H1 (cell line): ENCODE data around the gene CRYBB1. TPM values are rescaled to one million over a fixed set of nuclear protein-coding genes. Genes with fewer than 3 reads are reported as not detected.

Experiments used
- CTCF ChIA-PET: fragments of 300-600 bp; sonication (Branson Sonifier 250); formaldehyde crosslinking; loops from one replicate; lab custom pipeline; 2021; ENCODE audit not compliant: partially characterized antibody; lab: Charles Lee
- POLR2A ChIA-PET: fragments of 300-600 bp; sonication (Branson Sonifier 250); formaldehyde crosslinking; loops from one replicate; lab custom pipeline; 2021; ENCODE audit warnings: inconsistent platforms; ENCODE audit not compliant: partially characterized antibody; lab: Charles Lee
- DNase-seq, 2 experiments: peaks; one replicate each; pipeline versions ENCODE4 v3.0.0 to v3.0.0-alpha.2; 2010 to 2022; ENCODE audit warnings: low spot score in 2 of 2, low read depth in 1 of 2, mixed read lengths in 1 of 2
- FAIRE-seq: peaks from 2 replicates; lab custom pipeline; 2011; peaks lifted over from hg19 to GRCh38; lab: Jason Lieb, UNC
- H2AFZ ChIP-seq: 2 replicates; pipeline ENCODE4 v1.8.1; 2012; ENCODE audit warnings: low read length, inconsistent platforms
- H2AK5ac ChIP-seq: 2 replicates; pipeline ENCODE4 v1.6.1; 2013; ENCODE audit warnings: low read depth, low read length
- H2BK120ac ChIP-seq: replicated peaks from 2 replicates; pipeline ENCODE3; 2013; ENCODE audit warnings: low read depth, low read length, inconsistent platforms
- H2BK12ac ChIP-seq: 2 replicates; pipeline ENCODE4 v1.6.1; 2013; ENCODE audit warnings: low read depth, low read length
- H2BK15ac ChIP-seq: 2 replicates; pipeline ENCODE4 v1.6.1; 2013; ENCODE audit warnings: low read length
- H2BK20ac ChIP-seq: 2 replicates; pipeline ENCODE4 v1.6.1; 2013; ENCODE audit warnings: low read length
- H2BK5ac ChIP-seq: 2 replicates; pipeline ENCODE4 v1.6.1; 2013; ENCODE audit warnings: low read depth, low read length
- H3K14ac ChIP-seq: 2 replicates; pipeline ENCODE4 v1.6.1; 2013; ENCODE audit warnings: inconsistent platforms; ENCODE audit not compliant: insufficient read length
- H3K18ac ChIP-seq: 2 replicates; pipeline ENCODE4 v1.6.1; 2013; ENCODE audit warnings: low read length; ENCODE audit errors: extremely low read depth
- H3K23ac ChIP-seq: 2 replicates; pipeline ENCODE4 v1.6.1; 2013; ENCODE audit warnings: inconsistent platforms; ENCODE audit not compliant: insufficient read length
- H3K23me2 ChIP-seq: 2 replicates; pipeline ENCODE4 v1.6.1; 2013; ENCODE audit warnings: low read depth, low read length
- H3K27ac ChIP-seq: 2 replicates; pipeline ENCODE4 v1.6.1; 2011; ENCODE audit warnings: low read depth, low read length, inconsistent platforms
- H3K27me3 ChIP-seq, 4 experiments: replicated peaks in 1 of 4; 1 replicate in 1 of 4; 2 replicates in 3 of 4; pipeline versions ENCODE4 v1.6.1 to v1.8.1; 2011 to 2013; ENCODE audit warnings: low read length in 3 of 4, mild to moderate bottlenecking in 3 of 4, inconsistent platforms in 2 of 4, mixed read lengths in 2 of 4, moderate library complexity in 1 of 4; ENCODE audit not compliant: control insufficient read depth in 3 of 4, insufficient read depth in 3 of 4; ENCODE audit errors: extremely low read depth in 1 of 4
- H3K36me3 ChIP-seq, 4 experiments: 2 replicates each; pipeline versions ENCODE4 v1.6.1 to v1.8.1; 2011 to 2013; ENCODE audit warnings: mild to moderate bottlenecking in 4 of 4, low read length in 3 of 4, moderate library complexity in 2 of 4, control low read depth in 1 of 4, inconsistent platforms in 1 of 4; ENCODE audit not compliant: insufficient read depth in 4 of 4, control insufficient read depth in 2 of 4
- H3K4ac ChIP-seq: replicated peaks from 2 replicates; pipeline ENCODE3; 2013; ENCODE audit warnings: low read length, low read depth, mixed read lengths, inconsistent platforms; ENCODE audit not compliant: insufficient read length
- H3K4me1 ChIP-seq, 4 experiments: replicated peaks in 1 of 4; 1 replicate in 1 of 4; 2 replicates in 3 of 4; pipeline versions ENCODE4 v1.6.1 to v1.8.1; 2011 to 2013; ENCODE audit warnings: low read length in 3 of 4, inconsistent platforms in 2 of 4, mixed read lengths in 1 of 4; ENCODE audit not compliant: insufficient read depth in 4 of 4, control insufficient read depth in 3 of 4
- H3K4me2 ChIP-seq, 2 experiments: 2 replicates each; pipeline versions ENCODE4 v1.6.1 to v1.8.1; 2011 to 2013; ENCODE audit warnings: low read depth in 2 of 2, low read length in 2 of 2, control low read depth in 1 of 2, inconsistent platforms in 1 of 2, mild to moderate bottlenecking in 1 of 2; ENCODE audit not compliant: insufficient read depth in 1 of 2
- H3K4me3 ChIP-seq, 4 experiments: fragments of 200-600, 300-600 bp in 1 of 4; sonication (generic), shearing (Covaris generic), sonication (Bioruptor Twin) in 1 of 4; 2 replicates each; pipeline versions ENCODE4 v1.5.1 to v1.8.1; 2011 to 2016; ENCODE audit warnings: low read length in 4 of 4, low read depth in 3 of 4, control low read depth in 2 of 4, inconsistent platforms in 2 of 4, mild to moderate bottlenecking in 2 of 4, mixed read lengths in 1 of 4, moderate library complexity in 1 of 4; ENCODE audit not compliant: insufficient read depth in 2 of 4; ENCODE audit errors: extremely low read depth in 1 of 4
- H3K56ac ChIP-seq: replicated peaks from 2 replicates; pipeline ENCODE3; 2013; ENCODE audit warnings: low read depth, mild to moderate bottlenecking, mixed read lengths, low read length, inconsistent platforms; ENCODE audit not compliant: insufficient read length
- H3K79me1 ChIP-seq: 2 replicates; pipeline ENCODE4 v1.6.1; 2013; ENCODE audit warnings: low read depth, low read length, control low read depth
- H3K79me2 ChIP-seq, 2 experiments: 2 replicates each; pipeline versions ENCODE4 v1.6.1 to v1.8.1; 2012 to 2013; ENCODE audit warnings: low read length in 2 of 2, mild to moderate bottlenecking in 2 of 2, inconsistent platforms in 1 of 2; ENCODE audit not compliant: insufficient read depth in 2 of 2, control insufficient read depth in 1 of 2
- H3K9ac ChIP-seq, 4 experiments: replicated peaks in 1 of 4; 1 replicate in 1 of 4; 2 replicates in 3 of 4; pipeline versions ENCODE4 v1.6.1 to v1.8.1; 2011 to 2013; ENCODE audit warnings: low read depth in 3 of 4, low read length in 3 of 4, control low read depth in 2 of 4, mild to moderate bottlenecking in 2 of 4, moderate library complexity in 2 of 4, inconsistent platforms in 1 of 4; ENCODE audit errors: extremely low read depth in 1 of 4
- H3K9me3 ChIP-seq, 2 experiments: 2 replicates each; pipeline versions ENCODE4 v1.6.1 to v1.8.1; 2012 to 2013; ENCODE audit warnings: mild to moderate bottlenecking in 2 of 2, moderate library complexity in 2 of 2, control low read depth in 1 of 2, inconsistent platforms in 1 of 2, low read depth in 1 of 2, low read length in 1 of 2, mixed read lengths in 1 of 2; ENCODE audit not compliant: insufficient read depth in 2 of 2
- H4K20me1 ChIP-seq, 2 experiments: replicated peaks in 1 of 2; 2 replicates each; pipeline versions ENCODE3 to v1.8.1; 2011 to 2013; ENCODE audit warnings: inconsistent platforms in 2 of 2, low read length in 2 of 2, mild to moderate bottlenecking in 1 of 2; ENCODE audit not compliant: insufficient read depth in 2 of 2, control insufficient read depth in 1 of 2
- H4K5ac ChIP-seq: 2 replicates; pipeline ENCODE4 v1.6.1; 2013; ENCODE audit warnings: low read length, low read depth, mixed read lengths, inconsistent platforms; ENCODE audit not compliant: insufficient read length
- H4K8ac ChIP-seq: 2 replicates; pipeline ENCODE4 v1.8.0; 2013; ENCODE audit warnings: mild to moderate bottlenecking, moderate library complexity, low read length, inconsistent platforms; ENCODE audit not compliant: insufficient read depth; ENCODE audit errors: extremely low read depth
- H4K91ac ChIP-seq: replicated peaks from 2 replicates; pipeline ENCODE3; 2013; ENCODE audit warnings: low read length, mixed read lengths, inconsistent platforms; ENCODE audit not compliant: insufficient read length
- EZH2 ChIP-seq: fragments of 200-600 bp; sonication (generic); IDR thresholded peaks from 2 replicates; pipeline ENCODE4 v1.7.1; 2012; ENCODE audit warnings: low read depth, mild to moderate bottlenecking, moderate library complexity, low read length, inconsistent platforms; ENCODE audit not compliant: severe bottlenecking
- HDAC2 ChIP-seq, 2 experiments: fragments of 300-600 bp in 1 of 2; sonication (generic) in 1 of 2; IDR thresholded peaks; 2 replicates each; pipeline ENCODE4 v1.6.1; 2011 to 2012; ENCODE audit warnings: low read depth in 2 of 2, low read length in 2 of 2, mild to moderate bottlenecking in 2 of 2, moderate library complexity in 2 of 2, borderline replicate concordance in 1 of 2, inconsistent platforms in 1 of 2
- KDM1A ChIP-seq: fragments of 200-600, 300-600 bp; sonication (generic); IDR thresholded peaks from 2 replicates; pipeline ENCODE4 v1.7.1; 2016; ENCODE audit warnings: mild to moderate bottlenecking, low read length, borderline replicate concordance
- PHF8 ChIP-seq: fragments of 200-600 bp; sonication (generic); conservative IDR thresholded peaks from 2 replicates; pipeline ENCODE4 v1.7.1; 2012; ENCODE audit warnings: low read depth, mild to moderate bottlenecking, inconsistent platforms, low read length, moderate library complexity
- RBBP5 ChIP-seq: IDR thresholded peaks from 2 replicates; pipeline ENCODE4 v1.7.1; 2012; ENCODE audit warnings: low read depth, mild to moderate bottlenecking, inconsistent platforms, low read length, moderate library complexity, borderline replicate concordance
- SP1 ChIP-seq: IDR thresholded peaks from 2 replicates; pipeline ENCODE4 v1.6.1; 2011; ENCODE audit warnings: low read depth, low read length
- TCF12 ChIP-seq: IDR thresholded peaks from 2 replicates; pipeline ENCODE4 v1.6.1; 2011; ENCODE audit warnings: low read depth, mild to moderate bottlenecking, low read length
- YY1 ChIP-seq: IDR thresholded peaks from 2 replicates; pipeline ENCODE4 v1.6.1; 2011; ENCODE audit warnings: low read depth, mild to moderate bottlenecking, low read length
- WGBS, 2 experiments: shearing (Covaris generic) in 1 of 2; methylation state at CpG; one replicate each; pipeline versions ENCODE4 v1.1.6 to v1.1.7; 2013 to 2015; ENCODE audit warnings: low lambda C conversion rate in 2 of 2, mixed read lengths in 2 of 2, inconsistent platforms in 1 of 2, low coverage in 1 of 2, missing lambda C conversion rate in 1 of 2; ENCODE audit not compliant: insufficient replicate concordance in 2 of 2, insufficient coverage in 1 of 2, insufficient read length in 1 of 2; ENCODE audit errors: extremely low coverage in 1 of 2, missing lambda C conversion rate in 1 of 2; 5-methylcytosine and 5-hydroxymethylcytosine counted together
- polyA plus RNA-seq, 7 experiments: library from polyadenylated mRNA; depleted of rRNA in 3 of 7; stranded (reverse) in 5 of 7; unstranded in 2 of 7; fragments of >200 nt in 5 of 7; fragments of 200-250 nt in 2 of 7; gene quantifications; 1 replicate in 5 of 7; 2 replicates in 1 of 7; 4 replicates in 1 of 7; pipeline versions ENCODE4 v1.2.1 to v1.2.3, GENCODE V29; 2011 to 2013; ENCODE audit warnings: missing spikeins in 2 of 7, mixed read lengths in 2 of 7
- total RNA-seq: library from RNA; stranded (reverse); fragmentation: NEBNext Ultra II Directional; extraction: Animal tissue kit (Norgen Biotek cat#: 25700); gene quantifications from 2 replicates; pipeline ENCODE4 v1.2.1, GENCODE V29; 2021

The CRYBB1 gene
- total and polyA plus RNA-seq, 2 of the 8 experiments (the other 6 are each of a cell fraction or from before 2014, with no cell fraction given) = 1.7 to 6.0 TPM

DNA sequence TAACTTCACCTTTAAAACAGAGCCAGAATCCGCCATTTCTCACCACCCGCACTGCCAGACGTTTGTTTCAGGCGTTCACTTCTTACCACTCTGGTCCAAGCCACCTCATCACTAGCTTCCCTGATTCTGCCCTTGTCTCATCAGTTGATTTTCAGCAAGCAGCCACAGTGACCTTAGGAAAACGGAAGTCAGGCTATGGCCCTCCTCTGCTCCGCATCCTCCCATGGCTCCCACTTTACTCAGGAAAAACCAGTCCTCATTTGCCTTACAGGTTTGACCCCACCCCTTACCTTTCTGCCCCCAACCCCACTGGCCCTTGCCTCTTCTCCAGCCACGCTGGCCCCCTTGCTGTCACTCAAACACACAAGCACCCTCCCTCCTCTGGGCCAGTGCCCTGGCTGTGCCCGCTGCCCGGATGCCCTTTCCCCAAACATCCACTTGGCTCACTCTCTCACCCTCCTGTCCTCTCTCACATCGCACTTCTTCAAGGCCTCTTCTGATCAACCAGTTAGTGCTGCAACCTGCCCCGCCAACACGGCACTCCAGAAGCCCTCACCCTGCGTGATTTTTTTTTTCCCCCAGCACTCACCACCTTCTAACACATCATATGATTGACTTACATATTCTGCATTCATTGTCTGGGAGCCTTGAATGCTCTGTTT is 46.8 kb downstream of the CRYBB1 start:
- H3K23ac ChIP-seq = no peak overlapping the region
- H3K56ac ChIP-seq = no peak overlapping the region
- H2BK120ac ChIP-seq = no peak overlapping the region
- H3K36me3 ChIP-seq = peaks cover 0 to 3% (median 0%) of the 10 kb centered on the region in 4 experiments; a peak in 3 of 8 replicates
- peaks cover 2 to 11% of the 10 kb centered on the region in 2 experiments for H4K20me1 ChIP-seq
- no peaks in the 10 kb centered on the region; the same call in 1 of the 2 replicates for H3K23me2 ChIP-seq
- H3K4me1 ChIP-seq = peaks cover 13 to 39% (median 16%) of the 10 kb centered on the region in 4 experiments
- 0 out of 2 replicates have a peak overlapping the region, but pooled peaks have one; percentile 49 for H2BK20ac ChIP-seq
- H3K4me3 ChIP-seq = no peak overlapping the region
- no peak overlapping the region for H3K4me2 ChIP-seq
- H4K91ac ChIP-seq = no peak overlapping the region
- no peak overlapping the region for H4K5ac ChIP-seq
- H3K79me2 ChIP-seq = peaks cover 6 to 89% of the 10 kb centered on the region in 2 experiments
- no peak overlapping the region for H3K27ac ChIP-seq
- 87% methylated on average over 13 of the region's 13 CpGs; no CpG with 5 or more reads in 1 of the 2 experiments for WGBS, 2 experiments
- no peak overlapping the region for H3K18ac ChIP-seq
- H2AK5ac ChIP-seq = peak overlapping the region; percentile 26; the same call in 1 of the 2 replicates
- H4K8ac ChIP-seq = no peak overlapping the region
- CTCF ChIA-PET = interaction anchor here (2.1 kb wide), 1 partner anchor 13 kb away, joined by 6 read pairs; no protein-coding TSS in a partner anchor
- H3K9ac ChIP-seq = no peak overlapping the region; a peak in 1 of 7 replicates
- FAIRE-seq = no peak
- H3K14ac ChIP-seq = no peak overlapping the region
- peak overlapping the region; percentile 86 for H2BK12ac ChIP-seq
- DNase-seq = no peak
- no peaks in the 10 kb centered on the region for H3K27me3 ChIP-seq
- TF ChIP-seq EZH2 (no peak), HDAC2 (IDR thresholded peaks at IDR 0.05; ENCODE audit: borderline replicate concordance in 1 of 2, low read depth in 2 of 2, low read length in 2 of 2) (no peak), SP1 (no peak), TCF12 (no peak), KDM1A (peak; percentile 69; the same call in 1 of the 2 replicates), PHF8 (no peak), YY1 (no peak), RBBP5 (no peak)
- peak overlapping the region; percentile 82; the same call in 1 of the 2 replicates for H2BK5ac ChIP-seq
- POLR2A ChIA-PET = interaction anchor here (0.7 to 4.3 kb wide), 6 partner anchors 8 to 51 kb away, joined by 3 to 17 read pairs (median 3); no protein-coding TSS in a partner anchor
- no peak overlapping the region for H3K4ac ChIP-seq
- no peak overlapping the region for H2AFZ ChIP-seq
- peak overlapping the region; percentile 34; the same call in 1 of the 2 replicates for H2BK15ac ChIP-seq
- H3K9me3 ChIP-seq = no peaks in the 10 kb centered on the region
- H3K79me1 ChIP-seq = peaks cover 26% of the 10 kb centered on the region
